Coronary artery (tissue), 2 donors: ENCODE data around the gene ZNF792.
"Not testable (repeated sequence)": the region's sequence is repeated elsewhere in the genome, so short reads cannot be mapped to it uniquely, and the experiment has no call there.

Source experiments
- DNase-seq: peaks from one replicate; pipeline ENCODE4 v3.0.0-alpha.2; 2017; ENCODE audit warnings: low spot score
- H3K27ac ChIP-seq, 2 donors: fragments of 200-600 bp; sonication (generic); one replicate each; pipeline ENCODE4 v1.5.1; 2016 to 2019
- H3K4me3 ChIP-seq: fragments of 200-600 bp; sonication (generic); 2 replicates; pipeline ENCODE4 v1.5.1; 2016; ENCODE audit warnings: mild to moderate bottlenecking, moderate library complexity
- TF ChIP-seq, protein P1 (sequence below): fragments of 200-600 bp; sonication (generic); IDR thresholded peaks from one replicate; pipeline ENCODE4 v1.5.1; 2019; ENCODE audit warnings: antibody characterized with exemption

The ZNF792 gene

DNA sequence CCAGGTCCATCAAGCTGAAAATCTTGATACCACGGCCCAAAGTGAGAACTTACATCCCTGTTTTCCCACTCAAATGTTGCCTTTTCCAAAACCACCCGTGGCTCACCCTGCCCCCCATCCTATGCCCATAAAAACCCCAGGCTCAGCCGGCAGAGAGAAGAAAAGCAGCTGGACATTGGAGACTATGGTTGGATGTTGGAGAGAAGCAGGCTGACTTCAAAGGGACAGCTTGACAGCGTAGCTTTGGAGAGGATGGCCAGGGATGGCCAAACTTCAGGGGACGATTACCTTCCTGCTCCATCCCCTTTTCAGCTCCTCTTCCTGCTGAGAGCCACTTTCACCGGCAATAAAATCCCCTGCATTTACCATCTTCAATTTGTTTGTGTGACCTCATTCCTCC is 3.5 kb upstream of the ZNF792 start:
- Histone ChIP-seq H3K4me3 (no peak overlapping the region), H3K27ac (no peak overlapping the region)
- DNase-seq: no peak
- TF ChIP-seq, protein P1, sequence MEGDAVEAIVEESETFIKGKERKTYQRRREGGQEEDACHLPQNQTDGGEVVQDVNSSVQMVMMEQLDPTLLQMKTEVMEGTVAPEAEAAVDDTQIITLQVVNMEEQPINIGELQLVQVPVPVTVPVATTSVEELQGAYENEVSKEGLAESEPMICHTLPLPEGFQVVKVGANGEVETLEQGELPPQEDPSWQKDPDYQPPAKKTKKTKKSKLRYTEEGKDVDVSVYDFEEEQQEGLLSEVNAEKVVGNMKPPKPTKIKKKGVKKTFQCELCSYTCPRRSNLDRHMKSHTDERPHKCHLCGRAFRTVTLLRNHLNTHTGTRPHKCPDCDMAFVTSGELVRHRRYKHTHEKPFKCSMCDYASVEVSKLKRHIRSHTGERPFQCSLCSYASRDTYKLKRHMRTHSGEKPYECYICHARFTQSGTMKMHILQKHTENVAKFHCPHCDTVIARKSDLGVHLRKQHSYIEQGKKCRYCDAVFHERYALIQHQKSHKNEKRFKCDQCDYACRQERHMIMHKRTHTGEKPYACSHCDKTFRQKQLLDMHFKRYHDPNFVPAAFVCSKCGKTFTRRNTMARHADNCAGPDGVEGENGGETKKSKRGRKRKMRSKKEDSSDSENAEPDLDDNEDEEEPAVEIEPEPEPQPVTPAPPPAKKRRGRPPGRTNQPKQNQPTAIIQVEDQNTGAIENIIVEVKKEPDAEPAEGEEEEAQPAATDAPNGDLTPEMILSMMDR: no peak

DNA sequence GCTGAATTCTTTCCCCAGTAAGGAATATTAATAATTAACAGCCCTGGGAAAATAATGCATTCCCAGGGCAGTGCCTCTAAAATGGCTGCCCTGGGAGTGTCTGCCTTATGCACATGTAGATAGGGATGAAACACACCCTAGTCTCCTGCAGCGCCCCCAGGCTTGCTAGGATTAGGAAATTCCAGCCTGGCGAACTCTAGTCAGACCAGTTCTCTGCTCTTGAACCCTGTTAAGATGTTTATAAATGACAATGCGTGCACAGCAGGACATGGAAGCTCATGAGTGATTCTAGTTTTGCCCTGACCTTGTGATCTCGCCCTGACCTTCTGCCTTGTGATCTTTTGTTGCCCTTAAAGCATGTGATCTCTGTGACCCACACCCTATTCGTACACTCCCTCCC is 1.5 kb upstream of the ZNF792 start:
- not testable (repeated sequence) for H3K27ac ChIP-seq, DNase-seq, H3K4me3 ChIP-seq

DNA sequence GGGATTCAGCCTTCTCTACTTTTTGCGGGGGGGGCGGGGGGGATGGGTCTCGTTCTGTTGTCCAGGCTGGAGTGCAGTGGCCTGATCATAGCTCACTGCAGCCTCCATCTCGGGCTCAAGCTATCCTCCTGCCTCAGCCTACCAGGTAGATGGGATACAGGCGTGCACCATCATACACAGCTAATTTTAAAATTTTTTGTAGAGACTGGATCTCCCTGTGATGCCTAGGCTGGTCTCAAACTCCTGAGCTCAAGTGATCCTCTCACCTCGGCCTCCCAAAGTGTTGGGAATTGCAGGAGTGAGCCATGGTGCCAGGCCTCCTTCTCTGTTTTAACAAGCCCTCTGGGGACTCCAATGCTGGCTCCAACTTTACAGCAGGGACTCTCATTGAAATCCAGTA is 569 bp upstream of the ZNF792 start:
- Histone ChIP-seq H3K4me3 (peak overlapping the region; percentile 88), H3K27ac (no peak overlapping the region)
- DNase-seq: no peak
- TF ChIP-seq, protein P1: no peak

DNA sequence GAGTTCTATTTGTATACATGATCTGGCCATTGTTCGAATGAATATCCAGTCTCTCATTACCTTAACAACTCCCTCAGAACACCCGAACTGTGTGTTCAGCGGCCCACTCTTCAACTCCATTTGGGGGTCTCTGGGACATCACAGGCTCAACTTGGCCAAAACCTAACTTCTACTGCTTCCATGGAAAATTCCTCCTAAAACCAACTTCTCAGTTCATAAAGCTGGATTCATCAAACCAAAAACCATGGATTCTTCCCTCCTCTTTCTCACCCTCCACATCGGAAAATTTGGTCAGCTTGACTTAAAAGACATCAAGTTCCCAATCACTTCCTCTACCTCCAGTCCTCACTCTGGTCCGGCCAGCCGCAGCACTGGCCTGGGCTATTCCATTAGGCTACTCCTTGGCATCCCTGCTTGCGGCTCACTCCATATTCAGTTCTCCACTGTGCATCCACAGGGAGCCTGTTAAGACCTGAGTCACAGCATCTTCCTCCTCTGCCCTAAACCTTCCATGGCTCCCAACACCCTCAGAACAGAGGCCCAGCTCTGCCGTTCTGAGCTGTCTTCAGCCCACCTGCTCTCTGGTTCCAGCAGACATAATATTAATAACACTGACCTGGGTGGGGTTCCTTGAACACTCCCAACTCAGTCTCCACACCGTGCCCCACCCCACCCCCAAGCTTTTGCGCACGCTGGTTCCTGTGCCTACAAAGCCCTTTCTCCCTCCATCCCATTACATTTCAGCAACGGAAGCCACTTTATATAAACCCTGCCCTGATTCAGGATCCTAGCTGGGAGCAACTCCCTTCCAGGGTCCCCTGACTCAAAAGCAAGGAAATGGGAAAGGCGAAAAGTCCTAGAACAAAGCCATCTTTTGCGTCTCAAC is 1.1 kb downstream of the ZNF792 start:
- Histone ChIP-seq H3K4me3 (peak overlapping the region; percentile 88), H3K27ac (peak overlapping the region; percentile 32 to 70)
- DNase-seq: no peak
- TF ChIP-seq, protein P1: no peak

DNA sequence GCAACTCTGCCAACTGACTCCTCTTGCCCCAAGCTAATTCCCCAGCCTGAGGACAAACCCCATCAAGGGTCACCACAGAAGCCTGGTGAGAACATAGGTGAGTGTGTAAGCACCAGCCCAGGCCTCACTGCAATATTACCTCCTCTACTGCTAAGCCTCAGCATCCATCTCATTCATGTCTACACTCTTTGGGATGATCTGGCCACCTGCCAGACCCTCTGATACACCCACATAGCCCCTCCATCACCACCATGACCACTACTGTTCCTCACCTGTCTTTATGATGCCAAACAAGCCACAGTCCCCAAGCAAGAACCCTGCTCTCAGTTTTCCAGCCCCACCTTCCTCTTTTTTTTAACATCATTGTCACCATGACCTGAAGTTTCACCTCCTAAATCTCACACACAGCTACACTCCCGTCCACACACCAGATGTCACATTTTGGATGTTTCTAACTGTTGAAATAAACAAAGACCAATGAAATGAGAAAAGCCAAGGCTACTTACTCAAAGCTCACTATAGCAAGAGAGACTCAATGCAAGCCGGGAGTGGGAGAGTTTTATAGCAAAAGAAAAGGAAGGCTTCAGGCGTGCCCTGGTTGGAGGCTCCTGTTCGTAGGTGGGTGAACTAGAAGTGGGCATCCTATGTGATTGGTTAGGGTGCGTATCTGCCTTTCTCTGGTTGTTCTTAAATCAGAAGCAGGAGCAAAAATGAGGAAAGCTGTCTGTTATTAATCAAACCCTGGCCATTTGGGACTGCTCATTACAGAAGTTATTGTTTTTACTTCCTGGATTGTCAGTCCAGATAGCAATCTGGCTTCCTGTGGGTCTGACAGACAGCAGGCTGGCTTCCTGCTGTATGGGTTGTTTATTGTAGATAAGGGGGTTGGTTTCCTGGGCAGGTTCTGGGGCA is 2.0 kb downstream of the ZNF792 start:
- no peak for DNase-seq
- Histone ChIP-seq H3K4me3 (peak overlapping the region; percentile 88), H3K27ac (peak overlapping the region in 1 of 2 donors; percentile 70)
- TF ChIP-seq, protein P1: no peak

DNA sequence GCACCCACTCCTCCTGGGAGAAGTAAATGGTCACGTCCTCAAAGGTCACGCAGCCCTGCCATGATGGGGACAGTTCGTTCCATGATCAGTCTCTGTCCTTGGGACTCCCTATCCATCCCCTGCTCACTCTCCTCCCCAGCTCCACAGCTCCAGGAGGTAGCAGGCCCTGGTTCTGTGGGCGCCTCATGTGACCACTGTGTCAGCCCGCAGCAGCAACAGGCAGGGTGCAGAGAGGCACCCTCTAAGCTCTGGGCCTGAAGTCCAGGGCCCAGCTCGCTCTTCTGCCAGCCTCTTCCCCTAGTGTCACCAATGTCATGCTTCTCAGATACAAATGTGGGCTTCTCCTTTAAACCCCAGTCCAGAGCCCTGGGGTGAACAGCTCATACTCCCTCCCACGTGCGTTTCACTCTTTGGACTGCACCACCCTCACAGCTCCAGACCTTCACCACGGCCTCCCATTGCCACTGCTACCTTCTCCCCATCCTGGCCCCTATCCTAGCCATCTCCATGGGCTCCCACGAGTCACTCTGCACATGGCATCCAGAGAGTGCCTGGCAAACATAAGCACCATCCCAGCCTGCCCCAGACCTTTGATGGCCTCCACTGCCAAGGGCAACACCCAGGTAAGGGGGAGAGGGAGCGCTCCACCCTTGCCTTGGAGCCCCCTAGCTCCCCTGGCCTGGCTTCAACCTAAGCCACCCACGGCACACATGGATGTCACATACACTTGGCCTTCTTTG is 2.9 kb downstream of the ZNF792 start:
- no peak overlapping the region for H3K27ac ChIP-seq
- TF ChIP-seq, protein P1: no peak
- no peak for DNase-seq
- no peak overlapping the region for H3K4me3 ChIP-seq
